Raji (cell line): ENCODE results near the gene CA6.

Source experiments
- POLR2A ChIP-seq: IDR thresholded peaks from 2 replicates; pipeline ENCODE4 v1.6.1; 2011; ENCODE audit warnings: low read depth, low read length, control low read depth; ENCODE audit not compliant: insufficient read depth

The CA6 gene

DNA sequence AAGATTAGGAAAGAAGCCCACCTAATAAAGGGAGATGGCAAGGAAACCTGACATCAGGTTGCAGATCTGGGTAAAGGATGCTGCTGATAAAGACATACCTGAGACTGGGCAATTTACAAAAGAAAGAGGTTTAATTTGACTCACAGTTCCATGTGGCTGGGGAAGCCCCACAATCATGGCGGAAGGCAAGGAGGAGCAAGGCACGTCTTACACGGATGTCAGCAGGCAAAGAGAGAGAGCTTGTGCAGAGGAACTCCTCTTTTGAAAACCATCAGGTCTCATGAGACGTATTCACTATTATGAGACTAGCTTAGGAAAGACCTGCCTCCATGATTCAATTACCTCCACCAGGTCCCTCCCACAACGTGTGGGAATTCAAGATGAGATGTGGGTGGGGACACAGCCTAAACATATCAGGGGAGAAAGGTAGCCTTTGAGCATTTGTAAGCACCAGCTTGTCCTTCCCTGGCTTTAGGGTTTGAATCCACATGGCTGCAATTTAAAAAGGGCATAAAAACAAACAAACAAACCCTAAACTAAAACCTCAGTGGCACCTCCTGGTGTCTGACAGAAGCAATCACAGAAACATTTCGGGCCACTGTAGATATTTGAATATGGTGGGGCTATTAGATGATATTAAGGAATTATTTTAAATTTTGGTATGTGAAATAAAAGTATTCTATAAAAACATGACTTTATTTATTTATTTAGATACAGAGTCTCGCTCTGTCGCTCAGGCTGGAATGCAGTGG is 47.4 kb downstream of the CA6 start:
- no peak for TF ChIP-seq POLR2A

GRCh38 chr1:9004031-9004699 is 58.5 kb downstream of the CA6 start:
- TF ChIP-seq POLR2A, result no peak

DNA sequence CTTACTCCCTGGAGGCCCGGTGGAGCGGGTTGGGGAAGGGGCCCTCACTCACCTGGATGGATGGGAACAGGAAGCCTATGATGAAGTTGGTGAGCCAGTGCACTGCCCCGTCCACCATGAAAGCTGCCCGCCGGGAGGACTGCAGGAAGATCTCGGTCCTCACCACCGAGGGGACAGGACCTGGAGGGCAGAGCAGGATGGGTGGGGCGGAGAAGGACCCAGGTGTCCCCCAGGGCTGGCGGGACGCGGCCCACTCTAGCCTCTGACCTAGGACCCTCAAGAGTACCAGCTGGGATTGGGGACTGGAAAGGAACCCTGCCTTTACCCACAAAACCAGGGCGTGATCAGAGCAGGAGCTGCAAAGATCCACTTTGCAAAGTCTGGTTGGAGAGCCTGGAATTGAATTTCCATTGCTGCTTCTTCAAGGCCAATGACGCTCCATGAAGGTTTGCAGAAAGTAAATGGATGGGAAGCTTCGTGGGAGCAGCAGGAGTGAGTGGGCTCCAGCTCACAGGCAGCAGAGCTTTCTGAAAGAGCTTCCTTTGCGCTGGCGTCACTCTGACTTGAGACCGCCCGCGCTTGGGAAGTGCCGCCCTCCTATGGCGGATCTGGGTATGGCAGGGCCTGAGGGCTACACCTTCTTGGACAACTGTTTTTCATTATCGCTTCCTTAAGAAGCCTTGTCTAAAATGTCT is 59.2 kb downstream of the CA6 start:
- no peak for TF ChIP-seq POLR2A

GRCh38 chr1:9005395-9005708 is 59.7 kb downstream of the CA6 start:
- no peak for TF ChIP-seq POLR2A

- TF ChIP-seq POLR2A, result no peak
Observed at GRCh38 chr1:9006956-9007615, 61.4 kb downstream of the CA6 start.

DNA sequence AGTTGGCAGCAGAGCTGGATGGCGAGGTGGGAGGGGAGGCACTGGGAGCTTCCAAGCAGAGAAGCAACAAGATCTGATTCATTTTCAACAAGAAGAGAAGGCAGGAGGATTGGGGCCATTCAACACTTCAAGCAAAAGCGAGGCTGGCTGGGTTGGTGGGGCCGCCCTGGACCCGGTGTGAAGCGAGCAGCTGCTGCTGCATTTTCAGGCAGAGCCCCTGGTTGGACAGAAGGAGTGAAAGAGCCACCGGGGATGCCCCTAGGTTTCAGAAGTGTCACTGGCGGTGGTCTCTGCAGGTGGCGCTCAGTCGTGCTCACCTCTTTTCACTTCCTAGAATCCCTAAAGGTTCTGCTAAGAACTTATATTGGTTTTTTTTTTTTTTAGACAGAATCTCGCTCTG is 62.6 kb downstream of the CA6 start:
- TF ChIP-seq POLR2A, result no peak

DNA sequence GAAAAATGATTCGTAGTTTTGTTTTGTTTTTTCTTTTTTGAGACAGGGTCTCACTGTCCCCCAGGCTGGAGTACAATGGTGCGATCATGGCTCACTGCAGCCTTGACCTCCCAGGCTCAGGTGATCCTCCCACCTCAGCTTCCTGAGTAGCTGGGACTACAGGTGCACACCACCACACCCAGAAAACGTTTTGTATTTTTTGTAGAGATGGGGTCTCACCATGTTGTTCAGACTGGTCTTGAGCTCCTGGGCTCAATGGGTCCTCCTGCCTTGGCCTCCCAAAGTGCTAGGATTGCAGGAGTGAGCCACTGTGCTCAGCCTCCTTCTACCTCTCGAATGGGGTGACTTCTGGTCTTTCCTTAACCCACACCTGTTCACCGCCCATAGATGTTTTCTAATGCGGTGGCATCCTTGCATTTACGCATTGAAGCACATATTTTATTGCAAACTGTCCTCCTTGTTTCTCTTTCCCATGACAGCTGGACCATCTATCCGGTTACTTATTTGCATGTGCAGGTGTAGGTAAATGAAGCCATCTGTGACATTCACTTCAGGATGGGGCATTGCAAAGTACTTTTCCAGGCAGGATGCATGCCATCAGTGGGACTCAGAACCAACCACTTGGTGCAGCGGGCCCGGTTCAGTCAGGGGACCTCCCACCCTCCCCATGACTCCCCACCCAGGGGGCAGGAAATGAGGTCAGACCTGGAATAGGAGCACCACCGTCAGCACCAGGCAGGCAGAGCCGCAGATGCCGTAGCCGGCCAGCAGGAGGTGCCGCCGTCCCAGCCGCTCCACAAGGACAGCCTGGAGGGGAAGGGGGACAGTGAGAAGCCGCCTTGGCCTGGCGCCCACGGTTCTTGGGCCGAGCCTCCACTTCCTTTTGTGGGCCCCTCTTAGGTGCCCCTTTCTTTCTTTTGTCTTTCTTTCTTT is 64.0 kb downstream of the CA6 start:
- TF ChIP-seq POLR2A, result peak; percentile 62; the same call in 1 of the 2 replicates

GRCh38 chr1:9010781-9011323 is 65.2 kb downstream of the CA6 start:
- TF ChIP-seq POLR2A, result no peak

DNA sequence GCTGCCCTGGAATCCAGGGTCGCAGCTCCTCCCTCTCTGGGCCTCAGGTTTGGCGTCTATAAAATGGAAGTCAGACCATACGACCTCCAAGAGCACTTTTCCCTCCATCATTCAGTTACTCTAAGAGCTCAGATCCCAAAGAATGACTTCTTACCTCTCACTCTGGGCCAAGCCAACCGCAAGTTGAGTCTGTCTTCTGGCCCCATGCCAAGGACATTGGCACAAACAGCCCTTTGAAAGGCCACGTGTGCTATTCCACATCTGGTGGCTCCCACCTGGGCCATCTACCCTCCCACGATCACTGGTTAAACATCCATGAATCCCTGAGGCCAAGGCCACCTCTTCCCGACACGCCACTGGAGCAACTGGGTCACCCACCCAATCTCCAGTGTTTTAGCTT is 68.2 kb downstream of the CA6 start:
- TF ChIP-seq POLR2A, result no peak

DNA sequence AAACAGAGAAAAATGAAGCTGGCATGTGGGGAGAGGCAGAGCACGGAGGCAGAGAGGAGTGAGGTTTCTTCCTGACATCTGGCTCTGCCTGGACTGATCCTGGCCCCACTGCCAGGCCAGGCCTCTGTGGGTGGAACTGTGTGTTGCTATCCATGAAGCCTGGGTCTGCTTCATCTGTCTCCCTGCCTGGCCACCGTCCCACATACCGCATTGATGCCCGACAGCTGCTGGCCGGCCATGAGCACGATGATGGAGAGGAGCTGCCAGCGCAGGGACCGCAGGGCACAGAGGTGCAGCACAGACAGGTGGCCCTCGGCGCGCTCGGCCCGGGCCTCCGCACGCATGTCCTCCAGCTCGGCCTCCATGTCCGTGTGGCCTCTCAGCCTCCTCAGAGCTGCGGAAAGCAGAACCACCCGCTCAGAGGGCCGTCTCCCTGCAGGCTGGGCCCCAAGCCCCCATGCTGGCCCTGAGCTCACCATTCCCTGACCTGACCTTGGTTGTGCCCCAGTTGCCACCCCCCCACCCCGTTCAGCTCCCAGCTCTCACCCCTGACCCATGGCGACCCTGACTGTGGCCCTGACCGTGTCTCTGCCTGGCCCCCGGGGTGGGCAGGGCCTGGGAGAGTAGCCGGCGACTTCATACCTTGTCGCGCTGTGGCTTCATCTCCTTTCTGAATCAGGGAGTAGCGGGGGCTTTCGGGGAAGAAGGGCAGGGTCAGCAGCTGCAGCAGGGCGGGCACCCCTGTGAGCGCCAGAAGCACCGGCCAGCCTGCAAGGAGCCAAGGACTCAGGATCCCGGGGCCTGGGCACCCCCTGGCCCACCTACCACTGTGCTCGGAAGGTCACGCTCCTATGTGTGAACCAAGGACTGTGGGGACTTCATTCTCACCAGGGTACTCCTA is 69.1 kb downstream of the CA6 start:
- no peak for TF ChIP-seq POLR2A

GRCh38 chr1:9016455-9016854 is 70.8 kb downstream of the CA6 start:
- TF ChIP-seq POLR2A, result no peak

- no peak for TF ChIP-seq POLR2A
Observed at GRCh38 chr1:9018333-9018732, 72.7 kb downstream of the CA6 start.

DNA sequence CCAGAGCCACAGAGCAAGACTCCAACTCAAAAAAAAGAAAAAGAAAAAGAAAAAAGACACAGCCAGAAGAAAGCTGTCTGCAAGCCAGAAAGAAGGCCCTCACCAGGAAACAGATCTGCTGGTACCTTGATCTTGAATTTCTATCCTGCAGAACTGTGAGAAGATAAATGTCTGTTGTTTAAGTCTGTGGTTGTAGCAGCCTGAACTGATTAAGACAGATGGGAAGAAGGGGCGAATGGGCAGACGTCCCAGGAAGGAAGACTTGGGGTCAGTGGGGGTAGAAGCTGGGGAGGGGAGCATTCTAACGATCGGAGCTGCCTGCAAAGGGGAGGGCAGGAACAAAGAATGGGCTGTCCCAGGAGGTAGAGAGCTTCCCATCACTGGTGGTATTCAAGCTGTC is 74.2 kb downstream of the CA6 start:
- no peak for TF ChIP-seq POLR2A

DNA sequence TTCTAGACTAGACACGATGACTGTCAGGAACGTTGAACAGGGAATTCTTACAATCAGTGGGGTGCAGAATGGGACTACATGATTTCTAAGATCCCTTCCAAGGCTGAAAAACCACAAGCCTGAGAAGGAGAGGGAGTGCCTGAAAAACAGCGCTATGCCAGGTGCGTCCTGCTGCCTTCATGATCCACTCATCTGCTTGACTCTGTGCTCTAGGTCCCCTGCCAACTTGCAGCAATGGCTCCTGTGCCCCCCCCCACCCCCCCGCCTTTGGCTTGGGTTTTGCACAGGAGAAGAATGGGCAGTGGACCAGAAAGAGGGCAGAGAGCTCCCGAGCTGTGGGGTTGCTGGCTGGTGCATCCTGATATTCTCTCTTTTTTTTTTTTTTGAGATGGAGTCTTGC is 74.6 kb downstream of the CA6 start:
- TF ChIP-seq POLR2A, result no peak

DNA sequence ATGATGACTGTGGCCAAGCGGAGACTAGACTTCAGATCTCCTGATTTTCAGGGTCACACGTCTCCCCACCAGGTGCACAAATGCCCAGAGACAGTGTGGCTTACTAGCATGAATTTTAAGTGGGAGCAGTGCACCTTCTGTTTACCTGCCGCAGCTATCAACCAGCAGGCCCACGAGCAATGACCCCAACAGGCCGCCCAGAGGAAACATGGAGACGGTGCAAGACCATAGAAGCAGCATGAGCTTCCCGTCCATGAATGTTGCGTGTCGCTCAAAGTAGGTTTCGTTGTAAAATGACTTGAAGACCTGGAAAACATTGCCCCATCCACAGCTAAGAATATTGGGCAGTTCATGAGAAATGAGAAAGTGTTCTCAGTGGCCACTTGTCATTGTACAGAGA is 77.1 kb downstream of the CA6 start:
- TF ChIP-seq POLR2A, result no peak
